Small intestine (tissue), 7 donors: ENCODE results near the gene GALE. TPM values are rescaled to one million over a fixed set of nuclear protein-coding genes. Genes with fewer than 3 reads are reported as not detected.

ENCODE experiments used
- DNase-seq, 2 donors: peaks; one replicate each; pipeline versions ENCODE4 v3.0.0 to v3.0.0-alpha.2; 2013
- FAIRE-seq: peaks from 2 replicates; lab custom pipeline; 2012; peaks lifted over from hg19 to GRCh38; lab: Jason Lieb, UNC
- H3K27ac ChIP-seq, 3 donors: one replicate each; pipeline ENCODE4 v1.5.1; 2013; ENCODE audit warnings: low read length in 2 of 3, mild to moderate bottlenecking in 2 of 3, control low read depth in 1 of 3, inconsistent platforms in 1 of 3, low read depth in 1 of 3, moderate library complexity in 1 of 3
- H3K27me3 ChIP-seq, 3 donors: one replicate each; pipeline ENCODE4 v1.6.1; 2013; ENCODE audit warnings: low read length in 3 of 3, inconsistent platforms in 1 of 3; ENCODE audit not compliant: control insufficient read depth in 3 of 3, insufficient read depth in 3 of 3
- H3K36me3 ChIP-seq, 3 donors: one replicate each; pipeline ENCODE4 v1.6.1; 2013; ENCODE audit warnings: low read length in 3 of 3, inconsistent platforms in 1 of 3, low read depth in 1 of 3, mild to moderate bottlenecking in 1 of 3, moderate library complexity in 1 of 3; ENCODE audit not compliant: control insufficient read depth in 3 of 3, insufficient read depth in 2 of 3
- H3K4me1 ChIP-seq, 3 donors: one replicate each; pipeline ENCODE4 v1.6.1; 2013; ENCODE audit warnings: low read length in 2 of 3, inconsistent platforms in 1 of 3, low read depth in 1 of 3, mild to moderate bottlenecking in 1 of 3, moderate library complexity in 1 of 3; ENCODE audit not compliant: control insufficient read depth in 3 of 3, insufficient read depth in 2 of 3
- H3K4me3 ChIP-seq, 3 donors: one replicate each; pipeline ENCODE4 v1.5.1; 2013; ENCODE audit warnings: low read length in 3 of 3, control low read depth in 1 of 3, inconsistent platforms in 1 of 3, low read depth in 1 of 3, mild to moderate bottlenecking in 1 of 3, moderate library complexity in 1 of 3
- H3K9me3 ChIP-seq, 2 donors: one replicate each; pipeline ENCODE4 v1.6.1; 2013; ENCODE audit warnings: low read depth in 1 of 2, low read length in 1 of 2; ENCODE audit not compliant: control insufficient read depth in 2 of 2, insufficient read depth in 1 of 2
- WGBS, 3 donors: extraction: QIAGEN DNeasy Blood & Tissue Kit; methylation state at CpG; one replicate each; pipeline ENCODE4 v1.1.7; 2013; 5-methylcytosine and 5-hydroxymethylcytosine counted together
- polyA plus RNA-seq, 4 donors: library from polyadenylated mRNA; stranded (reverse) in 3 of 4; unstranded in 1 of 4; fragments of 200-250 nt in 3 of 4; fragments of 120-200 nt in 1 of 4; gene quantifications; one replicate each; pipeline versions ENCODE4 v1.2.1 to v1.2.3, GENCODE V29; 2013
- donor health status: healthy with polysubstance abuse.
- donor health status: control.
- donor health status: control.
- donor health status: Bipolar disorder and iron deficiency.
- donor health status: healthy.

The GALE gene
- polyA plus RNA-seq, 4 donors, result 76.6 to 289 (median 198) TPM

- Histone ChIP-seq H3K36me3 (peaks cover 0 to 46% (median 2%) of the 10 kb centered on the region in 3 donors), H3K27ac (no peak overlapping the region), H3K9me3 (no peaks in the 10 kb centered on the region), H3K27me3 (no peaks in the 10 kb centered on the region), H3K4me3 (no peak overlapping the region), H3K4me1 (peaks cover 0 to 3% (median 0%) of the 10 kb centered on the region in 3 donors)
- WGBS, 3 donors, result 80 to 84% (median 82%) methylated on average over 5 of the region's 5 CpGs
- FAIRE-seq (no peak), DNase-seq (no peak)
Observed at GRCh38 chr1:23768733-23769132, 31.8 kb downstream of the GALE start.

- DNase-seq, result no peak
- Histone ChIP-seq H3K9me3 (no peaks in the 10 kb centered on the region), H3K27ac (no peak overlapping the region), H3K4me3 (no peak overlapping the region), H3K36me3 (peaks cover 21 to 61% (median 24%) of the 10 kb centered on the region in 3 donors), H3K4me1 (no peaks in the 10 kb centered on the region), H3K27me3 (no peaks in the 10 kb centered on the region)
- FAIRE-seq, result no peak
- 86 to 90% (median 88%) methylated on average over 7 of the region's 7 CpGs for WGBS, 3 donors
Observed at GRCh38 chr1:23763041-23763577, 37.4 kb downstream of the GALE start.

- WGBS, 3 donors, result 56 to 62% (median 59%) methylated on average over 4 of the region's 4 CpGs
- Histone ChIP-seq H3K4me1 (no peaks in the 10 kb centered on the region), H3K4me3 (no peak overlapping the region), H3K36me3 (peaks cover 38 to 71% (median 47%) of the 10 kb centered on the region in 3 donors), H3K27ac (no peak overlapping the region), H3K27me3 (no peaks in the 10 kb centered on the region), H3K9me3 (no peaks in the 10 kb centered on the region)
- FAIRE-seq (no peak), DNase-seq (no peak)
Observed at GRCh38 chr1:23759277-23759676, 41.3 kb downstream of the GALE start.

GRCh38 chr1:23757812-23758211, 42.7 kb downstream of the GALE start:
- Histone ChIP-seq H3K27me3 (no peaks in the 10 kb centered on the region), H3K27ac (no peak overlapping the region), H3K9me3 (no peaks in the 10 kb centered on the region), H3K4me3 (no peak overlapping the region), H3K36me3 (peaks cover 46 to 76% (median 56%) of the 10 kb centered on the region in 3 donors), H3K4me1 (no peaks in the 10 kb centered on the region)
- no peak for FAIRE-seq
- no peak for DNase-seq
- 88 to 100% (median 94%) methylated on average over 1 of the region's 1 CpG for WGBS, 3 donors

- FAIRE-seq (no peak), DNase-seq (peak in 1 of 2 donors; percentile 43)
- Histone ChIP-seq H3K27ac (no peak overlapping the region), H3K9me3 (no peaks in the 10 kb centered on the region), H3K36me3 (peaks cover 56 to 79% (median 62%) of the 10 kb centered on the region in 3 donors), H3K4me3 (no peak overlapping the region), H3K27me3 (no peaks in the 10 kb centered on the region), H3K4me1 (no peaks in the 10 kb centered on the region)
- 93 to 95% (median 94%) methylated on average over 3 of the region's 3 CpGs for WGBS, 3 donors
Observed at GRCh38 chr1:23756676-23757075, 43.9 kb downstream of the GALE start.

- Histone ChIP-seq H3K4me1 (no peaks in the 10 kb centered on the region), H3K36me3 (peaks cover 44 to 73% (median 48%) of the 10 kb centered on the region in 3 donors), H3K4me3 (no peak overlapping the region), H3K9me3 (no peaks in the 10 kb centered on the region), H3K27me3 (no peaks in the 10 kb centered on the region), H3K27ac (no peak overlapping the region)
- DNase-seq, result no peak
- 78 to 92% (median 80%) methylated on average over 1 of the region's 1 CpG for WGBS, 3 donors
- FAIRE-seq, result no peak
Observed at GRCh38 chr1:23752909-23753308, 47.6 kb downstream of the GALE start.

GRCh38 chr1:23751815-23752200, 48.7 kb downstream of the GALE start:
- no peak overlapping the region for H3K4me3 ChIP-seq
- no peak overlapping the region for H3K27ac ChIP-seq
- no peaks in the 10 kb centered on the region for H3K9me3 ChIP-seq
- FAIRE-seq (no peak), DNase-seq (no peak)
- H3K36me3 ChIP-seq, result peaks cover 42 to 62% (median 43%) of the 10 kb centered on the region in 3 donors
- H3K27me3 ChIP-seq, result no peaks in the 10 kb centered on the region
- 86 to 93% (median 91%) methylated on average over 4 of the region's 4 CpGs for WGBS, 3 donors
- H3K4me1 ChIP-seq, result no peaks in the 10 kb centered on the region

- no peaks in the 10 kb centered on the region for H3K4me1 ChIP-seq
- no peaks in the 10 kb centered on the region for H3K27me3 ChIP-seq
- no peaks in the 10 kb centered on the region for H3K9me3 ChIP-seq
- peaks cover 37 to 57% (median 40%) of the 10 kb centered on the region in 3 donors for H3K36me3 ChIP-seq
- no peak overlapping the region for H3K4me3 ChIP-seq
- FAIRE-seq, result no peak
- peak; percentile 61 to 65 for DNase-seq
- H3K27ac ChIP-seq, result no peak overlapping the region
- WGBS, 3 donors, result 58 to 64% (median 61%) methylated on average over 11 of the region's 11 CpGs
Observed at GRCh38 chr1:23751050-23751814, 49.3 kb downstream of the GALE start.
